Esophagus muscularis mucosa (tissue), 4 donors: Measurements from ENCODE around the gene DMWD.

Experiments used
- EP300 ChIP-seq: sonication (generic); formaldehyde crosslinking; IDR thresholded peaks from one replicate; pipeline ENCODE4 v1.6.1; 2017; ENCODE audit warnings: antibody characterized with exemption
- POLR2A ChIP-seq: fragments of 450-650 bp; IDR thresholded peaks from one replicate; pipeline ENCODE4 v1.6.1; 2017; ENCODE audit warnings: antibody characterized with exemption, moderate library complexity, mild to moderate bottlenecking, low read depth
- POLR2AphosphoS5 ChIP-seq, 2 donors: sonication (generic); formaldehyde crosslinking; IDR thresholded peaks; one replicate each; pipeline ENCODE4 v1.6.1; 2017; ENCODE audit warnings: antibody characterized with exemption in 2 of 2
- TF ChIP-seq, protein P1 (sequence below), 3 experiments: fragments of 200-600 bp in 2 of 3; fragments of 450-650 bp in 1 of 3; sonication (generic) in 2 of 3; IDR thresholded peaks; one replicate each; pipeline ENCODE4 v1.5.1; 2017 to 2019; ENCODE audit warnings: antibody characterized with exemption in 3 of 3, mild to moderate bottlenecking in 2 of 3, moderate library complexity in 1 of 3

DNA sequence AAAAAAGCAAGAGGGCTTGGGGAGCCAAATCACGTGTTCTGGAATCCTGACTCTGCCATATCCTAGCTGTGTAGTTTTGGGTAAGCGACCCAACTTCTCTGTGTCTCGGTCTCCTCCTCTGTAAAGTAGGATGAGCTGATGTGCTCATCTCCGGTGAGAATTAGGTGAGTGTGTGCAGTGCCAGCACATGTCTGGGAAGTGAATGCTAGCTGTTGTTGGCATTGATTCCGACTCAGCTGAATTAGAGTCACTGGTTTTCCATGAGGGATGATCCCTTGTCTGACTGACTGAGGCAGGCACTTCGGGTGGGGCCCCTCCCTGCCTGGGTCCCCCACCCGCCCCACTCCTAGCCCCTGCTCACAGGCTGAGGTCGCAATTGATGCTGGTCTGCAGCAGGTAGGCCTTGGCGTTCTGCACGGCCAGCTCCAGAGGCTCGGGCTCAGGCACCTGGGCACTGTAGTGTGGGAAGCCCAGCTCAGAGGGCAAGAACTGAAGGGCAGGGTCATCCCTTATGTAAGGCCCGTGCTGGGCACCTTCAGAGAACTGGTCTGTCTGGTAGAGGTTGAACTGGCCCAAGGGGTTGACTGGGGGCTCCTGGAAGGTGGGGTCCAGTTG is 21.6 kb upstream of the DMWD start:
- TF ChIP-seq, protein P1, sequence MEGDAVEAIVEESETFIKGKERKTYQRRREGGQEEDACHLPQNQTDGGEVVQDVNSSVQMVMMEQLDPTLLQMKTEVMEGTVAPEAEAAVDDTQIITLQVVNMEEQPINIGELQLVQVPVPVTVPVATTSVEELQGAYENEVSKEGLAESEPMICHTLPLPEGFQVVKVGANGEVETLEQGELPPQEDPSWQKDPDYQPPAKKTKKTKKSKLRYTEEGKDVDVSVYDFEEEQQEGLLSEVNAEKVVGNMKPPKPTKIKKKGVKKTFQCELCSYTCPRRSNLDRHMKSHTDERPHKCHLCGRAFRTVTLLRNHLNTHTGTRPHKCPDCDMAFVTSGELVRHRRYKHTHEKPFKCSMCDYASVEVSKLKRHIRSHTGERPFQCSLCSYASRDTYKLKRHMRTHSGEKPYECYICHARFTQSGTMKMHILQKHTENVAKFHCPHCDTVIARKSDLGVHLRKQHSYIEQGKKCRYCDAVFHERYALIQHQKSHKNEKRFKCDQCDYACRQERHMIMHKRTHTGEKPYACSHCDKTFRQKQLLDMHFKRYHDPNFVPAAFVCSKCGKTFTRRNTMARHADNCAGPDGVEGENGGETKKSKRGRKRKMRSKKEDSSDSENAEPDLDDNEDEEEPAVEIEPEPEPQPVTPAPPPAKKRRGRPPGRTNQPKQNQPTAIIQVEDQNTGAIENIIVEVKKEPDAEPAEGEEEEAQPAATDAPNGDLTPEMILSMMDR (IDR thresholded peaks at IDR 0.05) = no peak
- TF ChIP-seq POLR2AphosphoS5 (IDR thresholded peaks at IDR 0.05) (no peak), POLR2A (no peak), EP300 (no peak)
